ENCODE measurements around the gene R3HCC1L.

R3HCC1L gene

GRCh38 chr10:98276311-98276710 is 141.9 kb downstream of the R3HCC1L start:
- peak; percentile 12 for DNase-seq (ENCODE audit: low spot score)

DNA sequence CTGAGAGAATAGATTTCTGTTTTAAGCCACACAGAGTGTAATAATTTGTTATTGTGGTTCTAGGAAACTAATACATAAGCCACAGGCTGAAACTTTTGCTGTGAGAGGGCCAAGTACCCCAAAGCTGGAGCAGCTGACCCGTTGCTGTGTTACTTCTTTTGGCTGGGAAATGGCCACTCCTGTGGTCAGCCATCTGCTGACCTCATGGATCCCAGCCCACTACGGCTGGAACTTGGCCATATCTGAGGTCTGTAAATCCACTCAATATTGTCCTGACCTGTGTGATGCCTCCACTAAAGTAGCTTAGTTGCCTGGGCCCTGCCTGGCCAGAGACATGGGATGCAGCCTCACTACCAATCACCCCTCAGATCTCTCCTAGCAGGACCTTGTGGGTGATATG is 151.0 kb downstream of the R3HCC1L start:
- DNase-seq (ENCODE audit: low spot score): no peak

DNA sequence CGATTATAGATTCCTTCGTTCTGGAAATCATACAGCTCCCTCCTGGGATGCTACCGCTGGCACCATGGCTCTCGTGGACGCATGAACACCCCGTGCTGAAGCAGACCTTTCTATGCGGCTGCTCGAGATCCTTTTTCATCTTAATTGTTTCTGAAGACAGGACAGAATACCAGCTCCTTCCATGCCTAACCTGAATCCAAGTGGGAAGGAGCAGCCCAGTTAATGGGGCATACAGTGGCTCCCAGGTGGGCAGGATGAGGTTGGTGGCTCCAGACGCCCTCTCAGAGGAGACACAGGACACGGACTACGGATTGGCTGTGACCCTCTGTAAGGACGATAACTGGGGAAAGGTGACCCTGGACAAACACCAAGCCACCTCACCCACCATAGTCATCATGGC is 152.0 kb downstream of the R3HCC1L start:
- DNase-seq (ENCODE audit: low spot score): no peak

DNA sequence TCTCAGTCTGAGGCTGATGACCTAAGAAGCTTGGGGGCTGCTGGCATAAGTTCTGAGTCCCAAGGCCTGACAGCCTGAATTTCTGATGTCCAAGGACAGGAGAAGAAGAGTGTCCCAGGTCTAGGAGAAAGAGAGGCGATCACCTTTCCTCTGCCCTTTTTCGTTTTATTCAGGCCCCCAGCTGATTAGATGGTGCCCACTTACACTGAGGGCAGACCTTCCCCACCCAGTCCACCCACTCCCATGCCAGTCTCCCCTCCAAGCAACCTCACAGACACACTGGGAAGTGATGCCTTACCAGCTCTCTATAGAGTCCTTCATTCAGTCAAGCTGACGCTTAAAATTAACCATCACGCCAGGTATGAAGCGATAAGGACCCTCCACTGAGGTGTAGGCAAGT is 152.9 kb downstream of the R3HCC1L start:
- DNase-seq (ENCODE audit: low spot score): no peak

DNA sequence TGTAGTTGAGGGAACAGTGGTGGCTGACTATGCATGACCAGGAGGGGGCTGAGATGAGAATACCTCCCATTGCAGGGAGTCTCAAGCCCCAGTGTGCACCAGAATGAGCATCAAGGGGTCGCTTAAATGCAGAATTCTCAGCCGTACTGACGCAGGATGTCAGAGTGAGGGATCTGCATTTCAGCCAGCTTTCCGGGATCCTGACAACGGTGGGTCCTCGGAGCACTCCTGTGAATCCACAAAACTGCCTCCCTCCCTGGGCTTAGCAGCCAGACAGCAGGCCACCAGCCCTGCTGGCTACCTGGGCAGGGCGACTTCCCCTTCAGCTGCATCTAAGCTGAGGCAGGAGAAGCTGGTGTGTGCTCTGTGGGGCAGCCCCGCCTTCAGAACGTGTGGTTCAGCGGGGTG is 155.3 kb downstream of the R3HCC1L start:
- peak; percentile 31 for DNase-seq (ENCODE audit: low spot score)

GRCh38 chr10:98292971-98293370 is 158.5 kb downstream of the R3HCC1L start:
- no peak for DNase-seq (ENCODE audit: low spot score)

- no peak for DNase-seq (ENCODE audit: low spot score)
Measured at GRCh38 chr10:98293550-98294269, 159.3 kb downstream of the R3HCC1L start.

DNA sequence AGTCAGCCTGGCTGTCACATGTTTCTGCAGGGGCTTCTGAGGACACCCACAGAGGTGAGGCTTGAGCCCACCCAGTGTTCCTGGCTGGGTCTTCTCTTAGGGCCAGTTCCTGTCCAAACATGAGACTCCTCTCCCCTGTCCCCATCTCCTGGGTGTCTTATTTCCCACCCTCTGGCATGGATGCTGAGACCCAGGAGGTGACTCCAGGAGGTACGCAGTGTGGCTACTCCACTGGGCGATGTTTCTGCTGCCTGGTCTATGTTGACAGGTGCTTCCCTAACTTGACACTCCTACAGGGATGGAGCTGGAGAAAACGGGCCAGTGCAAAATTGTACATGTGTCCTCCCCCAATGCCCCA is 159.8 kb downstream of the R3HCC1L start:
- no peak for DNase-seq (ENCODE audit: low spot score)
